NCI-H526 (cell line): Measurements from ENCODE around the gene XRRA1.

Source experiments
- DNase-seq, 2 experiments: peaks; one replicate each; lab custom pipeline; 2025; lab: John Stamatoyannopoulos, UW

The XRRA1 gene

DNA sequence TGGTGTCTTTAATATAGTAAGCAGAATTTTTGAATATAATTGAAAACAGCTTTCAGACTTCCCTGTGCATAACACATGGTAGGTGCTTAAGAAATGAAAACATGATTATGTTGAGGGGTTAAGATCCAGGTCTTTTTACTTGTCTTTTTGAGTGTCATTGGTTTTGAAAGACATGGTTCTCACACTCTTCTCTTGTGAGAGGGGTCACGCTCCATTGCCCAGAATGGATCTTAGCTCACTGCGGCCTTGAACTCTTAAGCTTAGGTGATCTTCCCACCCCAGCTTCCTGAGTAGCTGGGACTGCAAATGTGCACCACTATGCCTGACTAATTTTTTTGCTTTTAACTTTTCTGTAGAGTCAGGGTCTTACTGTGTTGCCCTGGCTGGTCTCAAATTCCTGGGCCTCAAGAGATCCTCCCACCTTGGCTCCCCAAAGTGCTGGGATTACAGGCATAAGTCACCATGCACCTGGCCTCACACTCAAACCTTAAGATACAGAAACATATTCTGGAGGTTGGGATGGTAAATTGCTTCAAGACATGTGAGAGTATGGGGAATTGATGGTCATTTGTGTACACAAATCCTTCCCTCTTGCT is 1.6 kb upstream of the XRRA1 start:
- DNase-seq: no peak

GRCh38 chr11:74949753-74950137 is 854 bp upstream of the XRRA1 start:
- no peak for DNase-seq

DNA sequence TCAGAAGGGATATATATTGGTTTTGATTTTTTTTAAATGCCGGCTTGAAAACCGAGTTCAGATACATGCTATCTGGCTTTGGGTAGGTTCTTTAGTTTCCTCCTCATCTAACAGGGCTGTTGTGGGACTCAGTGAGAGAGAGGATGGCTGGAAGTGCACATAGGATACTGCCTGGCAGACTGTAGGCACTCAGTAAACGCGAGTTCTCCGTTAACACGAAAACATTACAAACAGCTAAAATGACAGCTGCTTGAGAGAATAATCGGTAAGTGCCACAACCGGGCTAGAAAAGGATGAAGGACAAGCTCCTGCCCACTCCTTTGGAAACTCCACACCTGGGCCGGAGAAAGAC is 369 bp downstream of the XRRA1 start:
- DNase-seq: no peak

GRCh38 chr11:74942073-74942759 is 6.7 kb downstream of the XRRA1 start:
- DNase-seq: no peak

- DNase-seq: no peak
Observed at GRCh38 chr11:74941492-74941891, 7.4 kb downstream of the XRRA1 start.

- no peak for DNase-seq
Observed at GRCh38 chr11:74937696-74938475, 11.0 kb downstream of the XRRA1 start.

- DNase-seq: no peak
Observed at GRCh38 chr11:74936976-74937375, 11.9 kb downstream of the XRRA1 start.

GRCh38 chr11:74936087-74936486 is 12.8 kb downstream of the XRRA1 start:
- DNase-seq: no peak

DNA sequence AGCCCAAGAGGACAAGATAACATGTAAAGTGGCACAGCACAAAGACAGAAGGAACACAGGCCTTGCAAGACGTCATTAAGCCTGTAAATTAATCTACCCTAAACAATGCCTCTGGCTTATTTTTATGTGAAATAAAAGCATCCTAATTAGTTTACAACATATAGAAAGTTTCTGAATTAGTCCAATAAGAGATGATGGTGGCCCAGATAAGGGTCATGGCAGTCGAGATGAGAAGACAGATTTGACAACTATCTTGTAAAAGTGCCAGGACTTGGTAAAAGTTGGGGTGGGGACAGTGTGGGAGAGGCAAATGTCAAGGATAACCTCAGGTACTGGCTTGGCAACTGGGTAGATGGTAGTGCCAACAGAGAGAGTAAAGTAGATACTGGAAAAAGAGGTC is 13.6 kb downstream of the XRRA1 start:
- no peak for DNase-seq

- no peak for DNase-seq
Observed at GRCh38 chr11:74933765-74934164, 15.1 kb downstream of the XRRA1 start.

- DNase-seq: no peak
Observed at GRCh38 chr11:74932797-74933196, 16.1 kb downstream of the XRRA1 start.

DNA sequence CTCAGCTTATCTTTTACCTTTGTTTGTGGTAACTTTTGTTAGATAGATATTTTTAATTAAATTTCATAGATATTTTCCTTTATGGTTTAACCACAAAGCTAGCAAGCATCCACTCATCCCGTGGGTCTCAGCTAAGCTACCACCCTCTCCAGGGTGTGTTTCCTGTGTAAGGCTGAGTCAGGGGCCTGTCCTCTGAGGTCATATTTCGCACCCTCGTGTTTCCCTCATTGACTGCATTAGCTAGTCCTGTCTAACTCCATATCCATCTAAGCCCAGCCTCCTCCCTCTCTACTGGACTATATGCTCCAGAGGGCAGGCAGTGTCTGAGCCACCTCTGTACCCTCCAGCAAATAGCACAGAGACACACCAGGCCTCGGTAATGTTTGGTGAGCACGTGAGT is 16.7 kb downstream of the XRRA1 start:
- DNase-seq: no peak

DNA sequence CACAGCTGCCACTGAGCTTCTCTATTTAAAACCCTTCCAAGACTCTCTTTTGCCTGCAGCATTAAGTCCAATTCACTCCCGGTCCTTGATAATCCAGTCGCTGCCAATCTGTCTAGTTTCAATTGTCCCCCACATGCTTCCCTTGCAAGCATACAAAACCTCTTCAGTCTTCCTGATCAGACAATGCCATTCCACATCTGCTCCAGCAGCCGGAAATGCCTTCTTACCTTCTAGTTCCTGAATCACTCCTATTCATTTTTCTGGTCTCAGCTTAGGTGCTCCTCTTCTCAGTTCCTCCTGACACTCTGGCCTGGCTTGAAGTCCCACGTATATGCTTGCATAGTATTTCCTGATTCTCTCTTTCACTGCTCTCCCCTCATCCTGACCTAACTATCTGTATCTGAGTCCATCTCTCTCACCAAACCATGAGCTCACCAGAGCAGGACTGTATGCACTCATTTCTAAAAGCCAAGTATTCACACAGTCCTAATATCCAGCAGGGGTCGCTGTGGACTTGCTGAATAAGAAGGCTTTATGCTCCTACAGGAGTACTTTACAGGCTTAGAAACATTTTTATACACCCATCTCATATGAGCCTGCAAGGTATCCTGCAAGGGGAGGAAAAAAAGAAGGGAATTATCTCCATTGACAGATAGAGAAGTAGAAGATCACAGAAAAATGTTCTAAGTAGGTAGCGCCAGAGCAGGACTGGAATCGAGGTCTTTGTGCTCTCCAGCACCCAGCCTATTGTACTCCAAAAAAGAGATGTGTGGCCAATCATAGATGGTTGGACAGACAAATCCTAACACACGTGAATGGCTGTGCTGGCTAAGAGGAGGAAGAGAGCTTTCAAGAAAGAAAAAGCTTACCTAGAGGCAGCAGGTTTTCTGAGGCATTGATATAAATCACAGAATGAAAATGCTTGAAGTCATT is 19.2 kb downstream of the XRRA1 start:
- DNase-seq: peak; percentile 90 to 93

GRCh38 chr11:74927496-74927895 is 21.4 kb downstream of the XRRA1 start:
- DNase-seq: no peak

- no peak for DNase-seq
Observed at GRCh38 chr11:74926304-74927030, 22.4 kb downstream of the XRRA1 start.

- DNase-seq: no peak
Observed at GRCh38 chr11:74925281-74925680, 23.6 kb downstream of the XRRA1 start.

- DNase-seq: no peak
Observed at GRCh38 chr11:74923125-74923524, 25.8 kb downstream of the XRRA1 start.

GRCh38 chr11:74909812-74910211 is 39.1 kb downstream of the XRRA1 start:
- no peak for DNase-seq

DNA sequence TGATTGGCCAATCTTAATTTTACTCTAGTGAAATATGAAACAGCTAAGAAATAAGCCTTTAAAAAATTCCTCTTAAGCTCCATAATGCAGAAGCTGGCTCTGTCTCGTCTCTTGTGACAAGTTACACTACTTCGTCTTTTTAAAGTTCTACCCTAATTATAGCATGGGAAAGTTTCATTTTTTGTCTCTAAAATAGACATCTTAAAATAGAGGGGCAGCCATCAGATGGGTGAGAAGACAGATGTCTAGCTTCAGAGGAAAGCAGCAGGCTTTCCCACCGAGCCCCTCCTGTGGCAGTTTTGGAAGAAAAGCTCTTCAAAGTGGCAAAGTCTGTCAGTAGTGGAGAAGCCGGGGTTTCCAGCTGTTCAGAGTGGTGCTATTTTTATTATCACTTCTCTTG is 39.5 kb downstream of the XRRA1 start:
- no peak for DNase-seq

GRCh38 chr11:74905326-74905725 is 43.6 kb downstream of the XRRA1 start:
- DNase-seq: no peak

DNA sequence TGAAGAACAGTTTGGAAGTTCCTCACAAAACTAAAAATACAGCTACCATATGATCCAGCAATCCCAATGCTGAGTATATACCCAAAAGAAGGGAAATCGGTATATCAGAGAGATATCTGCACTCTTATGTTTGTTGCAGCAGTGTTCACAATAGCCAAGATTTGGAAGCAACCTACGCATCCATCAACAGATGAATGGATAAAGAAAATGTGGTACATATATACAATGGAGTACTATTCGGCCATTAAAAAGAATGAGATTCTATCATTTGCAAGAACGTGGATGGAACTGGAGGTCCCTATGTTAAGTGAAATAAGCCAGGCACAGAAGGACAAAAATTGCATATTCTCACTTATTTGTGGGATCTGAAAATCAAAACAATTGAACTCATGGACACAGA is 46.5 kb downstream of the XRRA1 start:
- no peak for DNase-seq

GRCh38 chr11:74896311-74896710 is 52.6 kb downstream of the XRRA1 start:
- no peak for DNase-seq
